Thymus (tissue), 11 donors: Measurements from ENCODE around the gene ELF2. TPM values are rescaled to one million over a fixed set of nuclear protein-coding genes. Genes with fewer than 3 reads are reported as not detected.
"Not testable (repeated sequence)": the region's sequence is repeated elsewhere in the genome, so short reads cannot be mapped to it uniquely, and the experiment has no call there.

Experiments
- DNase-seq, 9 donors: peaks; one replicate each; pipeline ENCODE4 v3.0.0-alpha.2; 2013; ENCODE audit warnings: low spot score in 9 of 9, low read depth in 6 of 9, missing footprints in 1 of 9
- H3K27ac ChIP-seq, 2 donors: one replicate each; pipeline ENCODE4 v1.5.1; 2013; ENCODE audit warnings: control low read depth in 1 of 2, low read depth in 1 of 2, low read length in 1 of 2, mild to moderate bottlenecking in 1 of 2, moderate library complexity in 1 of 2
- H3K27me3 ChIP-seq, 2 donors: one replicate each; pipeline ENCODE4 v1.5.1; 2013; ENCODE audit warnings: low read length in 1 of 2; ENCODE audit not compliant: control insufficient read depth in 2 of 2, insufficient read depth in 1 of 2
- H3K36me3 ChIP-seq, 2 donors: one replicate each; pipeline ENCODE4 v1.5.1; 2013; ENCODE audit warnings: low read length in 1 of 2, mild to moderate bottlenecking in 1 of 2, moderate library complexity in 1 of 2; ENCODE audit not compliant: control insufficient read depth in 2 of 2, insufficient read depth in 2 of 2
- H3K4me1 ChIP-seq, 2 donors: one replicate each; pipeline ENCODE4 v1.5.1; 2013; ENCODE audit warnings: low read length in 2 of 2; ENCODE audit not compliant: control insufficient read depth in 2 of 2, insufficient read depth in 2 of 2
- H3K4me3 ChIP-seq, 2 donors: one replicate each; pipeline ENCODE4 v1.5.1; 2013; ENCODE audit warnings: low read length in 2 of 2, control low read depth in 1 of 2, mild to moderate bottlenecking in 1 of 2
- H3K9me3 ChIP-seq, 2 donors: one replicate each; pipeline ENCODE4 v1.5.1; 2013; ENCODE audit warnings: low read length in 1 of 2, mild to moderate bottlenecking in 1 of 2; ENCODE audit not compliant: control insufficient read depth in 2 of 2, insufficient read depth in 1 of 2
- WGBS: extraction: QIAGEN DNeasy Blood & Tissue Kit; methylation state at CpG from one replicate; pipeline ENCODE4 v1.1.7; 2013; 5-methylcytosine and 5-hydroxymethylcytosine counted together
- polyA plus RNA-seq: library from polyadenylated mRNA; stranded (reverse); fragments of 200-250 nt; gene quantifications from one replicate; pipeline ENCODE4 v1.2.3, GENCODE V29; 2013
- total RNA-seq: library from RNA; stranded (reverse); fragments of 120-200 nt; gene quantifications from one replicate; pipeline ENCODE4 v1.2.4, GENCODE V29; 2013
- donor health status: healthy.

The ELF2 gene
- total and polyA plus RNA-seq, 2 donors, result 32.6 to 50.8 TPM

GRCh38 chr4:139018501-139018900 lies 158.5 kb downstream of the ELF2 start:
- H3K4me1 ChIP-seq, result peaks cover 5 to 17% of the 10 kb centered on the region in 2 donors
- no peaks in the 10 kb centered on the region for H3K9me3 ChIP-seq
- H3K36me3 ChIP-seq, result no peaks in the 10 kb centered on the region
- no peak for DNase-seq
- no peaks in the 10 kb centered on the region for H3K27me3 ChIP-seq
- no peak overlapping the region for H3K27ac ChIP-seq
- no peak overlapping the region for H3K4me3 ChIP-seq

GRCh38 chr4:139017861-139018260 lies 159.2 kb downstream of the ELF2 start:
- Histone ChIP-seq H3K4me1 (peaks cover 5 to 17% of the 10 kb centered on the region in 2 donors), H3K27ac (no peak overlapping the region), H3K36me3 (no peaks in the 10 kb centered on the region), H3K9me3 (no peaks in the 10 kb centered on the region), H3K27me3 (no peaks in the 10 kb centered on the region), H3K4me3 (no peak overlapping the region)
- no peak for DNase-seq
- 85% methylated on average over 3 of the region's 3 CpGs for WGBS

- under 1% methylated on average over 55 of the region's 55 CpGs for WGBS
- Histone ChIP-seq H3K4me3 (peak overlapping the region; percentile 62 to 84), H3K4me1 (peaks cover 5 to 17% of the 10 kb centered on the region in 2 donors), H3K36me3 (no peaks in the 10 kb centered on the region), H3K27me3 (no peaks in the 10 kb centered on the region), H3K27ac (peak overlapping the region; percentile 57 to 88), H3K9me3 (no peaks in the 10 kb centered on the region)
- DNase-seq, result peak in 6 of 9 donors; percentile 23 to 64 (median 46)
Measured at GRCh38 chr4:139015948-139016471, 161.0 kb downstream of the ELF2 start.

GRCh38 chr4:139015269-139015947 lies 161.6 kb downstream of the ELF2 start, which contains the start of gene NOCT:
NOCT (plus strand) TSS chr4:139015781; CDS start chr4:139015982, 201 bp downstream.
- Histone ChIP-seq H3K4me1 (peaks cover 5 to 17% of the 10 kb centered on the region in 2 donors), H3K27ac (peak within 1 kb of the TSS; percentile 60 to 88), H3K9me3 (no peaks in the 10 kb centered on the region), H3K36me3 (no peaks in the 10 kb centered on the region), H3K27me3 (no peaks in the 10 kb centered on the region), H3K4me3 (peak within 1 kb of the TSS; percentile 62 to 84)
- DNase-seq, result peak; percentile 51 to 90 (median 73)
- under 1% methylated on average over 62 of the region's 62 CpGs for WGBS

GRCh38 chr4:139014371-139015268 lies 162.4 kb downstream of the ELF2 start:
- Histone ChIP-seq H3K27me3 (no peaks in the 10 kb centered on the region), H3K4me3 (peak overlapping the region; percentile 62 to 84), H3K9me3 (no peaks in the 10 kb centered on the region), H3K36me3 (no peaks in the 10 kb centered on the region), H3K4me1 (peaks cover 5 to 17% of the 10 kb centered on the region in 2 donors), H3K27ac (peak overlapping the region; percentile 60 to 88)
- DNase-seq, result no peak
- 76% methylated on average over 9 of the region's 9 CpGs for WGBS

GRCh38 chr4:139011225-139011950 lies 165.6 kb downstream of the ELF2 start:
- 92% methylated on average over 16 of the region's 16 CpGs for WGBS
- Histone ChIP-seq H3K27ac (no peak overlapping the region), H3K36me3 (no peaks in the 10 kb centered on the region), H3K27me3 (no peaks in the 10 kb centered on the region), H3K4me3 (no peak overlapping the region), H3K9me3 (no peaks in the 10 kb centered on the region), H3K4me1 (peaks cover 5 to 14% of the 10 kb centered on the region in 2 donors)
- DNase-seq, result no peak

- no peaks in the 10 kb centered on the region for H3K9me3 ChIP-seq
- H3K27me3 ChIP-seq, result no peaks in the 10 kb centered on the region
- WGBS, result 94% methylated on average over 1 of the region's 1 CpG
- H3K27ac ChIP-seq, result no peak overlapping the region
- peaks cover 0 to 4% of the 10 kb centered on the region in 2 donors for H3K4me1 ChIP-seq
- no peak for DNase-seq
- H3K4me3 ChIP-seq, result no peak overlapping the region
- no peaks in the 10 kb centered on the region for H3K36me3 ChIP-seq
Measured at GRCh38 chr4:139009702-139010101, 167.3 kb downstream of the ELF2 start.

- H3K36me3 ChIP-seq, H3K4me3 ChIP-seq, DNase-seq, H3K9me3 ChIP-seq, H3K27me3 ChIP-seq, H3K27ac ChIP-seq, H3K4me1 ChIP-seq: not testable (repeated sequence)
- WGBS, result 98% methylated on average over 7 of the region's 7 CpGs
Measured at GRCh38 chr4:139008278-139008677, 168.7 kb downstream of the ELF2 start.
